SK-N-SH treated with all-trans-retinoic acid at 6 μM for 48 hours (cell line): Measurements from ENCODE around the gene HNRNPC.

Source experiments
- ATAC-seq: fragments of 200-7000 bp; cut with Tn5 transposase; 3 replicates; pipeline ENCODE4 v1.9.1; 2020; ENCODE audit warnings: mild to moderate bottlenecking, moderate library complexity
- ARNTL ChIP-seq: fragments of 450-650 bp; formaldehyde crosslinking; IDR thresholded peaks from 2 replicates; pipeline ENCODE4 v1.5.0; 2020; ENCODE audit warnings: low read depth, mild to moderate bottlenecking, moderate library complexity, borderline replicate concordance
- BACH2 ChIP-seq: fragments of 250-450 bp; sonication (Bioruptor Pico); IDR thresholded peaks from 2 replicates; pipeline ENCODE4 v1.9.0; 2021; ENCODE audit warnings: mild to moderate bottlenecking, borderline replicate concordance
- CSRNP3 ChIP-seq: fragments of 250-450 bp; sonication (Bioruptor Pico); IDR thresholded peaks from 2 replicates; pipeline ENCODE4 v1.5.1; 2021; ENCODE audit warnings: mild to moderate bottlenecking, moderate library complexity
- GLIS3 ChIP-seq: fragments of 250-450 bp; sonication (Bioruptor Pico); IDR thresholded peaks from 2 replicates; pipeline ENCODE4 v1.5.0; 2020; ENCODE audit warnings: mild to moderate bottlenecking, moderate library complexity
- ISL1 ChIP-seq: fragments of 250-450 bp; sonication (Bioruptor Pico); IDR thresholded peaks from 2 replicates; pipeline ENCODE4 v2.1.2; 2022; ENCODE audit warnings: mild to moderate bottlenecking, moderate library complexity
- OSR1 ChIP-seq: fragments of 250-450 bp; sonication (Bioruptor Pico); IDR thresholded peaks from 2 replicates; pipeline ENCODE4 v1.8.0; 2022; ENCODE audit warnings: moderate library complexity, mild to moderate bottlenecking, inconsistent platforms
- PPARA ChIP-seq: fragments of 250-450 bp; sonication (Bioruptor Pico); IDR thresholded peaks from 2 replicates; pipeline ENCODE4 v1.5.0; 2020; ENCODE audit warnings: mild to moderate bottlenecking, borderline replicate concordance
- RARB ChIP-seq: fragments of 250-450 bp; sonication (Bioruptor Pico); IDR thresholded peaks from 2 replicates; pipeline ENCODE4 v1.8.0; 2021; ENCODE audit warnings: mild to moderate bottlenecking, moderate library complexity
- SNAI2 ChIP-seq: fragments of 250-450 bp; sonication (Bioruptor Pico); IDR thresholded peaks from 2 replicates; pipeline ENCODE4 v1.5.0; 2020; ENCODE audit warnings: mild to moderate bottlenecking, moderate library complexity
- TCF4 ChIP-seq: fragments of 250-450 bp; sonication (Bioruptor Pico); IDR thresholded peaks from 2 replicates; pipeline ENCODE4 v1.8.0; 2021; ENCODE audit warnings: mild to moderate bottlenecking, moderate library complexity, borderline replicate concordance
- TOX ChIP-seq: fragments of 250-450 bp; sonication (Bioruptor Pico); IDR thresholded peaks from 2 replicates; pipeline ENCODE4 v1.8.0; 2021; ENCODE audit warnings: mild to moderate bottlenecking, moderate library complexity, borderline replicate concordance
- ZC3H10 ChIP-seq: fragments of 250-450 bp; sonication (Bioruptor Pico); IDR thresholded peaks from 2 replicates; pipeline ENCODE4 v1.5.1; 2021; ENCODE audit warnings: mild to moderate bottlenecking, moderate library complexity
- ZFP3 ChIP-seq: fragments of 250-450 bp; sonication (Bioruptor Pico); IDR thresholded peaks from 2 replicates; pipeline ENCODE4 v1.5.0; 2020; ENCODE audit warnings: mild to moderate bottlenecking, moderate library complexity
- ZFP30 ChIP-seq: fragments of 450-650 bp; formaldehyde crosslinking; IDR thresholded peaks from 2 replicates; pipeline ENCODE4 v1.5.0; 2022; ENCODE audit warnings: mild to moderate bottlenecking, moderate library complexity
- ZNF565 ChIP-seq: fragments of 450-650 bp; formaldehyde crosslinking; conservative IDR thresholded peaks from 2 replicates; pipeline ENCODE4 v1.5.0; 2020; ENCODE audit warnings: low read depth, mild to moderate bottlenecking, moderate library complexity
- ZNF70 ChIP-seq: fragments of 450-650 bp; formaldehyde crosslinking; IDR thresholded peaks from 2 replicates; pipeline ENCODE4 v1.5.0; 2020; ENCODE audit warnings: mild to moderate bottlenecking, moderate library complexity
- ZNF8 ChIP-seq: fragments of 450-650 bp; formaldehyde crosslinking; IDR thresholded peaks from 2 replicates; pipeline ENCODE4 v1.5.0; 2020; ENCODE audit warnings: mild to moderate bottlenecking, moderate library complexity
- TF ChIP-seq, protein P1 (sequence below): fragments of 250-450 bp; sonication (Bioruptor Pico); IDR thresholded peaks from 2 replicates; pipeline ENCODE4 v1.8.0; 2020; ENCODE audit warnings: mild to moderate bottlenecking, moderate library complexity, borderline replicate concordance
- TF ChIP-seq, protein P2 (sequence below): fragments of 250-450 bp; sonication (Bioruptor Pico); IDR thresholded peaks from 2 replicates; pipeline ENCODE4 v1.5.0; 2020; ENCODE audit warnings: mild to moderate bottlenecking, moderate library complexity

Gene HNRNPC

DNA sequence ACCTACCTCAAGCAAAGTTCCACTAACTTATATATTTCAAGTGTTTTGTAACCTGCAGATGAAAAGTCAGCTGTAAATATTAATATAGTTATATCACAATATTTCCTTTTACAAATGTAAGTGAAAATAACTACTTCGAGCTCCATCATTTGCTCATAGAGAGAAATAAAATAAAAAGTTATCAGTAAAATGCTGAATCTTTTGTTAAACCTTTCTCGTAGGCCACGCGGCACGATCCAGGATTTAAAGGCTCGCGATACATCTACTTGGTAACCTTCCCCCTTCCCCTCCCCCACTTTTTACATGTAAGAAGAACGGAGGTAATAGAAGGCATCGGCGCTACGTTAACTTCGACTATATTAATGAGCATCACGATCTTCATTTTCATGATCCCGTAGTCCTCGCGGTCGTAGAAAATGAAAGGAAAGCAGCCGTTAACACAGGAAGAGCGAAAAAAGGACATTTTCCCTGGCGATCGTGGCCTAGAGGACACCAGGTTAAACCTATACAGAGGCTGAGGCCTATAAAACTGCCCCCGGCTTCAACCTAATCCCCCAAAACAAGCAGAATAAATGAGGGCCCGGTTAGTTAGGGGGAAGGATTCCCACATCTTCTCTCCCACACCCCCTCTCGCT is 508 bp downstream of the HNRNPC start (continued):
- TF ChIP-seq, protein P1, sequence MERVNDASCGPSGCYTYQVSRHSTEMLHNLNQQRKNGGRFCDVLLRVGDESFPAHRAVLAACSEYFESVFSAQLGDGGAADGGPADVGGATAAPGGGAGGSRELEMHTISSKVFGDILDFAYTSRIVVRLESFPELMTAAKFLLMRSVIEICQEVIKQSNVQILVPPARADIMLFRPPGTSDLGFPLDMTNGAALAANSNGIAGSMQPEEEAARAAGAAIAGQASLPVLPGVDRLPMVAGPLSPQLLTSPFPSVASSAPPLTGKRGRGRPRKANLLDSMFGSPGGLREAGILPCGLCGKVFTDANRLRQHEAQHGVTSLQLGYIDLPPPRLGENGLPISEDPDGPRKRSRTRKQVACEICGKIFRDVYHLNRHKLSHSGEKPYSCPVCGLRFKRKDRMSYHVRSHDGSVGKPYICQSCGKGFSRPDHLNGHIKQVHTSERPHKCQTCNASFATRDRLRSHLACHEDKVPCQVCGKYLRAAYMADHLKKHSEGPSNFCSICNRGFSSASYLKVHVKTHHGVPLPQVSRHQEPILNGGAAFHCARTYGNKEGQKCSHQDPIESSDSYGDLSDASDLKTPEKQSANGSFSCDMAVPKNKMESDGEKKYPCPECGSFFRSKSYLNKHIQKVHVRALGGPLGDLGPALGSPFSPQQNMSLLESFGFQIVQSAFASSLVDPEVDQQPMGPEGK (CRISPR knock-in tag) = no peak
- no peak for TF ChIP-seq GLIS3 (CRISPR knock-in tag)
- TF ChIP-seq, all 23 proteins: peak for 0

DNA sequence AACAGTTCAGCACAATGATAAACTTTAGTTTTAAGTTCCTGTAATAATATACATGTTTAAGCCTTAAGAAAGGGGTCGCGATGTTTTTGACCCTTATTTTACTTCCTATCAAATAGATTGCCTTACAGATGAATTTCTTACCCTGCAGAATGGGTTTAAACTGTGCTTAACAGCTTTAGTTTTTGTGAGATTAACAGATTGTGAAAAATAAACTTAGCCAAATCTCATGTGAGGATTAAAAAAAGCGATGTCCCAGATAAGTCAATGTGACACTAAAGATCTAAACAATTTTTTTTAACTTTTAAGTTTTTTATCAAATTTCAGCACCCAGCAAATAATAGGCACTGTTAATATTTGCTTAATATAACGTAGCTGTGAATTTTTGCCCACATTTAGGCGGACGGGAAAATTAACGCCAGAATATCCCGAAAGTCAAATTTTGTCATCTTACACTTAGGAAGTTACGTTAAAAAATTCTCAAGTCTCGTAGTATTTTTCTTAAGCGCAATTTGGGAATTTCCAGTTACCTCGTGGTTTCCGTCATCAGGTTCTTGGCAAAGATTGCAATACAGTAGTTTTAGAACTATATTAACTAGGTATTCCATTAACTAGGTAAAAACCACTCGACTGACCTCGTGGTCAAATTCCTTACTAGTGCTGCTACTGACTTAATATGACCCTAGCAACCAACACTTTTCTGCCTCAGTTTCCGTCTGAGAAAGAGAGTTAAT is 1.2 kb downstream of the HNRNPC start:
- TF ChIP-seq PPARA (CRISPR knock-in tag) (no peak), TOX (no peak), RARB (CRISPR knock-in tag) (0 out of 2 replicates have a peak, but pooled peaks have one; percentile 63)
- TF ChIP-seq, all 23 proteins: peak for 1
- ATAC-seq = no peak

- TF ChIP-seq CSRNP3 (no peak), GLIS3 (CRISPR knock-in tag) (no peak), ISL1 (CRISPR knock-in tag) (no peak), ZFP3 (CRISPR knock-in tag) (no peak), TOX (no peak), SNAI2 (CRISPR knock-in tag) (no peak), ZFP30 (CRISPR knock-in tag) (no peak), BACH2 (CRISPR knock-in tag) (no peak), PPARA (CRISPR knock-in tag) (no peak)
- TF ChIP-seq, protein P1 (CRISPR knock-in tag) = no peak
- TF ChIP-seq, protein P2, sequence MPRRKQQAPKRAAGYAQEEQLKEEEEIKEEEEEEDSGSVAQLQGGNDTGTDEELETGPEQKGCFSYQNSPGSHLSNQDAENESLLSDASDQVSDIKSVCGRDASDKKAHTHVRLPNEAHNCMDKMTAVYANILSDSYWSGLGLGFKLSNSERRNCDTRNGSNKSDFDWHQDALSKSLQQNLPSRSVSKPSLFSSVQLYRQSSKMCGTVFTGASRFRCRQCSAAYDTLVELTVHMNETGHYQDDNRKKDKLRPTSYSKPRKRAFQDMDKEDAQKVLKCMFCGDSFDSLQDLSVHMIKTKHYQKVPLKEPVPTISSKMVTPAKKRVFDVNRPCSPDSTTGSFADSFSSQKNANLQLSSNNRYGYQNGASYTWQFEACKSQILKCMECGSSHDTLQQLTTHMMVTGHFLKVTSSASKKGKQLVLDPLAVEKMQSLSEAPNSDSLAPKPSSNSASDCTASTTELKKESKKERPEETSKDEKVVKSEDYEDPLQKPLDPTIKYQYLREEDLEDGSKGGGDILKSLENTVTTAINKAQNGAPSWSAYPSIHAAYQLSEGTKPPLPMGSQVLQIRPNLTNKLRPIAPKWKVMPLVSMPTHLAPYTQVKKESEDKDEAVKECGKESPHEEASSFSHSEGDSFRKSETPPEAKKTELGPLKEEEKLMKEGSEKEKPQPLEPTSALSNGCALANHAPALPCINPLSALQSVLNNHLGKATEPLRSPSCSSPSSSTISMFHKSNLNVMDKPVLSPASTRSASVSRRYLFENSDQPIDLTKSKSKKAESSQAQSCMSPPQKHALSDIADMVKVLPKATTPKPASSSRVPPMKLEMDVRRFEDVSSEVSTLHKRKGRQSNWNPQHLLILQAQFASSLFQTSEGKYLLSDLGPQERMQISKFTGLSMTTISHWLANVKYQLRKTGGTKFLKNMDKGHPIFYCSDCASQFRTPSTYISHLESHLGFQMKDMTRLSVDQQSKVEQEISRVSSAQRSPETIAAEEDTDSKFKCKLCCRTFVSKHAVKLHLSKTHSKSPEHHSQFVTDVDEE (CRISPR knock-in tag) = no peak
- no peak for ATAC-seq
Measured at GRCh38 chr14:21267431-21267845, 1.8 kb downstream of the HNRNPC start.

DNA sequence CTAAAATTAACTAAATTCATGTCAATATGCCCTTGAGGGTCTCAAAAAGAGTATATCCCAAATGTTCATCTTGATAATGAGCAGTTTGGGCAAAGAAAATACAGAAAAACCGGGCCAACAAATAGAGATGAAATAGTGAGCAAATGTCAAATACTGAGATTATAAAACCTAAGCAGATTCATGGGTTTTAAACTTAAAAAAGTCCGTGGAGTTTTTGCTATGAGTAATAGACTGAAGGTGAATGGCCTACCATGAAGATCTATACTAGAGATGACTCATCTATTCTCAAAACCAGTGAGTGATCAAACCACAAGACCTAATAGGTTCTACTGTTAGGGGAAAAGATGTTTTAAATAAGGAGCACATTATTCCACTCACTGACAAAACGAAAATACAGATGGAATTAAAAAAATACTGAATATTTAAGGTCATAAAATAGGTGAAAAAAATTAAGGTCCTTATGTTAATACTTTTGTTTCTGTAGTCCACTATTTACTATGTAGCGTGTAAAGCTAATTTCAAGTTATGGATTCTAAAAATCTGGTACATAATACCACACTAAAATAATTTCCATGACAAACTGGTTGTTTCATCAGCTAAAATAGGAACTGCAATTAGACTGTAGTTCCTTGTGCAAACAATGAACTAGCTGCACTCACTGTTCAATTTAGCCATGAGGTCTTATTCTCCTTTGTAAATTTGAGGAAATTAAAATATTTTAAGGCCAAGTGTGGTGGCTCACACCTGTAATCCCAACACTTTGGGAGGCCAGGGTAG is 5.0 kb downstream of the HNRNPC start:
- peak; percentile 76 for ATAC-seq
- no peak for TF ChIP-seq GLIS3 (CRISPR knock-in tag)
- TF ChIP-seq SNAI2 (CRISPR knock-in tag) = no peak
- no peak for TF ChIP-seq ZFP3 (CRISPR knock-in tag)
- TF ChIP-seq ZNF565 (CRISPR knock-in tag) = no peak
- TF ChIP-seq, protein P2 (CRISPR knock-in tag) = no peak
- no peak for TF ChIP-seq TCF4 (CRISPR knock-in tag)
- TF ChIP-seq ZNF8 (CRISPR knock-in tag) = no peak
- TF ChIP-seq ZC3H10 = no peak
- no peak for TF ChIP-seq TOX
- TF ChIP-seq OSR1 (CRISPR knock-in tag) = no peak
- no peak for TF ChIP-seq ARNTL (CRISPR knock-in tag)
- TF ChIP-seq ZNF70 = no peak
- TF ChIP-seq, protein P1 (CRISPR knock-in tag) = no peak
- no peak for TF ChIP-seq ZFP30 (CRISPR knock-in tag)
